ENCODE measurements around the gene SLC2A5.

GRCh38 chr1:9080705-9081291, 11.4 kb upstream of the SLC2A5 start:
- TF ChIP-seq POLR2AphosphoS5 (IDR thresholded peaks at IDR 0.05): no peak
- TF ChIP-seq CTCF (IDR thresholded peaks at IDR 0.05): no peak
